GM18498 (cell line): ENCODE measurements around the gene ORC4.
A peak's percentile ranks its signal among the peaks of the same experiment; 100 is the strongest.

Source experiments
- ATAC-seq: cut with Tn5 transposase; IDR thresholded peaks from one replicate; pipeline ENCODE4 v1.9.1; 2021; ENCODE audit warnings: mild to moderate bottlenecking, moderate library complexity; ENCODE audit not compliant: unreplicated experiment

The ORC4 gene

DNA sequence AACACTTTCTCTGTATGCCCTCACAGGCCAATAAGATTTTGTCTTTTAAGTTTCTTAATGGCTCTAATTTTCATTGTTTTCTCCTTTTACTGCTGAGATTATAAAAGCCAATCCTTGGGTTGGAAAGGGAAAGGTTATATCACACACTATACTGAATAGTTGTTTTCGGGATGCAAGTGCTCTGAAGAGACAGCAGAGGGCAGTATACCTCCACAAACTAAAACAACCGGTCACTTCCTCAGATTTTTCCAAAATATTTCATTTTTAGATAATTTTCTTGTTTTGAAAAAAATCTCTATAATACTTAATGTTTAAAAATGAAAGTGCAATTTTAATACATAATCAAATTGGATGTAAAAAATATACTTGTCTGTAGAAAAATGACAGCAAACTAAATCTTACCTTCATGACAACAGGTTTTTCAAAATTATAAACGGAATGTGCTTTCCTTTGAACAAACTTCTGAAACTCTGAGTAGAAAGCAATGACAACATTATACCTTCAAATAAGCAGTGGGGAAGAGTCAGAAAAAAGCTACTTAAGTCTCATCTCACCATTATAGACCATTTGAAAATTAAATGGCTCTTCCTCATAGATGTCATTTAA is 82.7 kb downstream of the ORC4 start:
- peak; percentile 74 for ATAC-seq

DNA sequence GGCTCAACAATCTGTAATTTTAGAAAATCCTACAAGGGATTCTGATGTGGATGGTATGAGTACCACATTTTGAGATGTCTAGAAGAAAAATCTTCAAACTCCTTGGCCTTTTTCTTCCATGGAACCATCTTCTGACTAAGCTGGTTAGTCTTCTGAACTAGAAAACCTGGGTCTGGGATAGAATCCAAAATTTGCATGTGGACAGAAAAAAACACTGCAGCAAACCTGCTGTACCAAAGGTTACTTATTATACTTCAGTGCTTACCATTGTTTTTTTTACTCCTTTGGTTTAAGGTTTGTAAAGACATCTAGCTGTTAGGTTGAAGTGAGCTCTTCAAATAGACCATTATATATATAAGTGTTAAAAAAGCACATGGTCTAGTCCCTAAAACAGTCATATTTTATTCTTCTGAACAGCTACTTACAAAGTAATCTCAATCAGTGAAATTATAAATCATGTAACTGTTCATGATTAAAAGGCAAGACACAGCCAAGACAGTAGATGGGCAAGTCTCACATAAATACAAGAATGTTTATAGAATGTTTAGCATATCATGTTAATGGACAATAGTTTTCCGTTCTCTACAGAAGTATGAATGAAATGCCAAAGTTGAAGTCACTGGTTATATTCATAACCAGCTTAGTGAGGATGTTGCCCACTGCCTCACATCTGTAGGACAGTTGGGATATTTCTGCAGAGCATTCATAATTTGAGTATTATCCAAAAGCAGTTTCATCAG is 85.5 kb downstream of the ORC4 start:
- no peak for ATAC-seq

DNA sequence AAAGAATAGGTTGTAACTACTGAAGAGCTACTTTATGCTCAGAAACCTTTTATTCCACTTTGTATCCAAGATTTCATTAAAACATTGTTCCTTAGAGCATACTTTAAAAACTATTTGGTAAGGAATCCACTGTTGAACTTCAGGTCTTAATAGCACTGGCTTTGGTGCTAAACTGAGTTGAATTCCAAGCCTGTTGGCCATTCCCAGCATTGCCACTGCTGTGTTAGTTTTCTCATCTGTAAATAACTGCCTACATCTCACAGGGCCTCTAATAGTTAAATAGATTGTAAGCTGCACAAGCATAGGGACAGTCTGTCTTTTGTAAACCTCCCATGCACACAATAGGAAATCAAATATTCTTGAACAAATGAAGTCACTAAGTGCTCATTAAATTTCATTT is 86.6 kb downstream of the ORC4 start:
- ATAC-seq: no peak

DNA sequence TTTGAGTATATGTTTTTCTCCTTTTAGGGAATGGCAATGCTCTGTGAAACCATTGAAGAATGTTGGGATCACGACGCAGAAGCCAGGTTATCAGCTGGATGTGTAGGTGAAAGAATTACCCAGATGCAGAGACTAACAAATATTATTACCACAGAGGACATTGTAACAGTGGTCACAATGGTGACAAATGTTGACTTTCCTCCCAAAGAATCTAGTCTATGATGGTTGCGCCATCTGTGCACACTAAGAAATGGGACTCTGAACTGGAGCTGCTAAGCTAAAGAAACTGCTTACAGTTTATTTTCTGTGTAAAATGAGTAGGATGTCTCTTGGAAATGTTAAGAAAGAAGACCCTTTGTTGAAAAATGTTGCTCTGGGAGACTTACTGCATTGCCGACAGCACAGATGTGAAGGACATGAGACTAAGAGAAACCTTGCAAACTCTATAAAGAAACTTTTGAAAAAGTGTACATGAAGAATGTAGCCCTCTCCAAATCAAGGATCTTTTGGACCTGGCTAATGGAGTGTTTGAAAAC is 93.4 kb downstream of the ORC4 start:
- ATAC-seq: no peak

DNA sequence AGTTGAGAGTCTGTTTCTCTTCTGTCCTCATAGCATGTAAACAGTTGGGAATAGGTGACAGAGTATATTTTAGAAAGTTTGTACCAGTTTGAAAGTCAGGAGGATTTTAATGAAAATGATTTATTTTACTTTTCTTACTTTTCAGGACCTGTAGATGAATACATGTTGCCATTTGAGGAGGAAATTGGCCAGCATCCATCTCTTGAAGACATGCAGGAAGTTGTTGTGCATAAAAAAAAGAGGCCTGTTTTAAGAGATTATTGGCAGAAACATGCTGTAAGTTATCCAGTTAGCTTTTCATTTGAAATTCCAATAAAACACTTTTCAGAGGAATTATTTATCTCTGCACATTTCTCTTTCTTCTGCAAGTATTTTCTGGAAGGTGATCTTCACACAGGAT is 94.7 kb downstream of the ORC4 start:
- ATAC-seq: no peak

DNA sequence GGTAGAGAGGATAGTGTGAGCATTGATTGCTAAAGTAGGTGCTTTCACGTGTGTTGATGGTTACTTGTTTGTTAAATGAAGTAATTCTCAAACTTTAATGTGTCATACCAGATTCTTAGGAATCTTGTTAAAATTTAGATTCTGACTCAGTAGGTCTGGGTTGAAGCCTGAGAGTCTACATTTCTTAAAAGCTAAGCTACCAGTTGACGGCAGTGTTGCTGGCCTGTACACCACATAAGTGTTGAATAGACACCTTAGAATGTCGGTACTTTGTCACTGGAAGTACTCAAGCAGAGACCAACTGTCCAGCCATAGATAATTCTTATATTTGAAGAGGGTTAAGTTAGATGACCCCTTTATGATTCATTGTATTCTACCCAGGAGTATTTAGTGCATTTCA is 95.9 kb downstream of the ORC4 start:
- no peak for ATAC-seq

DNA sequence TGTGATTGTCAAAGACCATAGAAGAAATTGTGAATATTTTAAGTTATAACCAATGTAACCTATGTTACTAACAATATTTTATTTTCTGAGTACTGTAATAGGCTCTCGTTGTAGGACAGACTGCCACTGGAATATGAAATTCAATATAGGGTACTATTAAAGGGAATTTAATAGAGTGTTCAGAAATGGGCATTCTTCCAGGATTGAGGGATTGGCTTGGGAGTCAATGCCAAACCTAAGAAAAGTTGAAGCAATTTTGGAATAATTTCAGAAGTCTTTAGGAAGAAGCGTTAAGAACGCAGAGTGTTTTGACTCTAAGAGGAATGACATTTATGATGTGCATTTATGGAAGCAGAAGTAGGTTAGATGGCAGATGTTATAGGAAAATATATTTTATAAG is 96.7 kb downstream of the ORC4 start:
- ATAC-seq: no peak

DNA sequence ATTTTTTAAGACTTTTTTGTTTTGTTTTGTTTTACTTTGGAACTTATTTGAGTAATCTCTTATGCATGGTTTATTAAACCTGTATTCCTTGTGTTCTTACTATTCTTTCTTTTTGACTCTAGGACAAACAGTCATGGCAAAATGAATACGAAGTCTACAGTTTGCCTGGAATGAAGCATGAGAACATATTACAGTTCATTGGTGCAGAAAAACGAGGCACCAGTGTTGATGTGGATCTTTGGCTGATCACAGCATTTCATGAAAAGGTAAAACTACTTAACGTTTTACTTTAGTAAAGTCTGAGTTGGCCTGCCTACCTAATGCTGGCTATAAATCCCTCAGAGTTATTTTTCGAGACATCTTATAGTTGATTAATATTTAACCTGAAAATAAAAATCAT is 103.4 kb downstream of the ORC4 start:
- no peak for ATAC-seq

DNA sequence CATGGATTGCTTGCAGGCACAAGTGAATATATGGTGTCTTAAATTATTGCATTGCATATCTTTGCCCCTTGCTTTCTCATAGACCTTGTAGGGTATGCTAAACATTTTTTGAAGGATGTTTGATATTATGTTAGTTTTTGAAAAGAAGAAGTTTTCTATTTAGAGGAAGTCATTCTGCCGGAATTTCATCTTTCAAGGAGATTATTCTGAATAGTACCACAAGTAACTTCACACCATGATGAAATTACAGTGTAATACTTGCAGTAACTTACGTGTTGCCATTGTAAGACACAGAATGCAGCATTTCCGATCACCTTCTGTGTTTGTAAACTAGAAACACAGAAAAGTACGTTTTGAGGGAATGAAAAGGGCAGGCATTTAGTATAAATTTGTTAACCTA is 103.8 kb downstream of the ORC4 start:
- ATAC-seq: no peak

DNA sequence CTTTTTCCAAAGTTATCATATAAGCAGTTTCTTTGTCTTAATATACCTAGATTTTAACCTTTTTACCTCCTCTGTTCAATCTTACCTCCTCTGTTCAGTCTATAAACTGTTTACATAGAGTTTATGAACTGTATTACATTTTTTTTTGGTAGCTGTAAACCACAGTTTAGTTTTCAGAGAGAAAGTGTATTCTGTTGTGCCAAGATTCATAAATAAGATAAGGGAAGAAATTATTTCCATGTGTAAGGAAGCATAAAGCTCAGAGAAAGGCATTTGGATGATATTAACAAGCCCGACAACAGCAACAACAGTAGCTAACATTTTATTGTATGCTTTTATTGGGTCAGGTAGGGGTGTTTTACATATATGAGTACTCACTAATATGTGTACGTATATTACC is 104.5 kb downstream of the ORC4 start:
- ATAC-seq: no peak

DNA sequence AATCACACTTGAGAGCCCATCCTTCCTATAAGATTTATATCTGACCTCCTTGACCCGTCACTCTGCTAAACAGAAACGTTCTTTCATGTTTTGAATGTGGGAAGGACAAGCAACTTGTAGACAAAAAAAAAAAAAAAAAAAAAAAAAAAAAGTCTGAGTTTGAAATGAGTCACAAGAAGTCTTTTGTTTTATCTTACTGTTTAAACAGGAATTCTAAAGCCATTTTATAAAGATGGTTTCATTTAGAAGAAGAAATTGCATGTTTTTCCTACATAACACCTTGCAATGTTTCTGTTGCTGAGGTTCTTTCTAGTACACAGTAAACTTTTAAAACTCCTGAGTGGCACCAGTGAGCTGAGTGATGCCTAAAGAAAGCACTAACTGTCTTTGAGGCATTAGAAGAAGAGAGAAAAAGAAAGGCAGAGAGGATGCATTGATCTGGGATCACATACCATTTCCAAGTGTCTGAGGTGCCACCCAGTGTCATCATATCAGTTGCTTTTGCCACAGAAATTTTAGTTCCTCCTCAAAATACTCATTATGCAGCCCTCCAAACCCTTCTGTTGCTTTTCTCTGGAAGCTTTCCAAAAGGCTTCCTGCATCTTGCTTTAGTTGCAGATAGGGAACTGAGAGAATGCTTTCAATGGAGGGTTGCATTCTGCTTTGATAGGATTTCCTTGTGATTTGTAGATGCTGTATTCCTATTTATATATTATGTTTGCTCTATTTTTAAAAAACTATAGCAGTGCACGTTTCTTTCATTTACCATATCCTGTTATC is 106.6 kb downstream of the ORC4 start:
- ATAC-seq: no peak

DNA sequence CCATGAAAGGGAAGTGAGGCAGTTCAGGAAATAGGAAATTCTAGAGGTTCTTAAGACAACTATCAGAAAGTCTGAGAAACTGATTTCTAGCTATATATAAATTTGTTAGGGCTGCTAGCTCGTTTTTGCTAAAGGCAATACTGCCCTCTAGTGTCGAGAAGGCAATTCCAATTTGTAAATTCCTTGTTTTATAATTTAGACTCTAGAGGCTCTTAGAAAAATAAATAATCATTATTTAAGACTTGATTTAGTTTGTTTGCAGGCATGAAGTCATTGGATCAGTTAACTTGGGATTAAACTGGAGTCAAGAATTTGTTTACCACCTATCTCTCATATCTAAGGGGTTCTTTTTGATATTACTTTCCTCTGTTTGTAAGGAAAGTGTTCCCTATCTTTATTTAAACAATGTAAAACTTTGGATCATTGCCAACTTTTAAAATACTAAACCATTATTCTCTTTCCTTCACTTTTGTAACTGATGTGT is 109.5 kb downstream of the ORC4 start:
- no peak for ATAC-seq

DNA sequence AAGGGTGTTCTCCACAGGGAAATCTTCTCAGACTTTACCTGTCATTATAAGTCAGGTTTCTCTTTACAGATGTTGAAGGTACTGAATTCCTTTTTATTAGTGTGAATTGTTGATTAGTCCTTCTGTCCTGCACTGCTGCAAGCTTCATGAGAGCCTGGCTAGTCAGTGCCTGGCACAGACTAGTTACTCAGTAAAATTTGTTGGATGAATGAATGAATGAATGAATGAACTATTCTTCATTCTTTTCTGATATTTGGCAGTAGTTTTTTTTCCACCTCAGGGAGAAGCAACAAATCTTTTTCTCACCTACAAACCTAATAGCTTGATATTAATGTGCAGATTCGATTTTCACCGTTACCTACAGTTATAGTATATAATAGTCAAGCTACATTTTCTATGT is 111.4 kb downstream of the ORC4 start:
- no peak for ATAC-seq

DNA sequence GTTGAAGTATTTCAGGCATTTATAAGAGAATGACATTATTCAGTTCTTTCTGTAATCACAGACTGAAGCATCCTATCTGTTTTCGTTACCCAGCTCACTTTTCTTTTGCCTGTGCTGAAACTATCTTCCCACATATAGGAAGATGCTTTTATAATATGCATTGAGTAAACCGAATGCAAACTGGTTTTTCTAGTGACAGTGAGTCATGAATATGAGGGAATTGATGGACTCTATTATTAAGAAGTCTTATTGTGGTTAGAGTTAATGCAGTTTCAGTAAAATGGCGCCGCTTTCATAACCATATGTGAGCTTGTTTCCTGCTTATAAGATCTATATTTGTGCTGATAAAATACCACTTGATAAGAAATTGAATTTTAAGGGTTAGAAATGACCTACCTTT is 116.5 kb downstream of the ORC4 start:
- ATAC-seq: no peak

DNA sequence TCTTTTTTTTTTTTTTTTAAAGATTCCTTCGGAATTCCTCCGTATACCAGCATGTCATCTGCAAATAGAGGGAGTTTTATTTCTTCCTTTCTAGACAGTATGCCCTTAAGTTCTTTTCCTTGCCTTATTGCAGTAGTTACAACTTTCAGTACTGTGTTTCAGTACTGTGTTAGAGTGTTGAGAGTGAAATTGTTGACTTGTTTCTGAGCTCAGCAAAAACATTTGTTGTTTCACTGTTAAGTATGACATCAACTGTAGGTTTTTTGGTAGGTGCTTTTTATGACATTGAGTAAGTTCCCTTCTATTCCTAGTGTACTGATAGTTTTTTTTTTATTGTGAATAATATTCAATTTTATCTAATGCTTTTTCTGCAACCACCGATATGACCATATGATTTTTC is 131.9 kb downstream of the ORC4 start:
- peak; percentile 91 for ATAC-seq

DNA sequence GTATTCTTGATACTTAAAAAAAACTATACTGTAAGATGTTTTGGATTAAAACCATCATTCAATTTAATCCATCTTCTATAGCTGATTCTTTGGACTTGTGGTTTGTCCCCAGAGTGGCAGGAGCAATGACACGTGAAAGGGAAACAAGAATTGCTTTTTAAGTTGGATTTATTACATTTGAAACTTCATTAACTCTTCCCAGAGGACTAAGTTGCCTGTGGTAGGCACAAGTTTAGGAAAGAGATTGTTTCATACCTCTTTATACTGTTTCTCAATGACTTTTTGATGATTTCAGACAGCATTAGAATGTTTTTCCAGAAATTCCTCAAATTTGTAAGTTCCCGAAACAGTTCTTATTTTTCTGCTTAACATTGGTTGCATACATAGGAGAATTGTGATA is 134.4 kb downstream of the ORC4 start:
- ATAC-seq: no peak

DNA sequence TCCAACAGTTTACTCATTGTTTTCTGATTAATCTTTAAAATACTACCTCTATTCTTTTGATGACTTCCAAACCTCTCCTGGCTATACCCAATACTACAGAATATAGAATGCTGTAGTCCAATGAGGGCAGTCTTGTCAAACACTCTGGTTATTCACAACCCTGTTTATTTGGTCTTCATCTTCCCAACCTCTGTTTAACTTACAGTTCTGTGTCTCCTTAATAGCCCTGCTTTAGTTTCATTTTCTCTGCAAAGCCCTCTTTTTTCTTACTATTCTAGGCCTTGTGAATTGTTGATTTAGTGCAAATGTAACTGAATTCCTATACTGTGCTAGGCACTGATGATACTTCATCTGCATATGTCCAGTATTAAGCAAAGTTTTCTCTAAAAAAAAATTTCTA is 135.7 kb downstream of the ORC4 start:
- ATAC-seq: no peak

DNA sequence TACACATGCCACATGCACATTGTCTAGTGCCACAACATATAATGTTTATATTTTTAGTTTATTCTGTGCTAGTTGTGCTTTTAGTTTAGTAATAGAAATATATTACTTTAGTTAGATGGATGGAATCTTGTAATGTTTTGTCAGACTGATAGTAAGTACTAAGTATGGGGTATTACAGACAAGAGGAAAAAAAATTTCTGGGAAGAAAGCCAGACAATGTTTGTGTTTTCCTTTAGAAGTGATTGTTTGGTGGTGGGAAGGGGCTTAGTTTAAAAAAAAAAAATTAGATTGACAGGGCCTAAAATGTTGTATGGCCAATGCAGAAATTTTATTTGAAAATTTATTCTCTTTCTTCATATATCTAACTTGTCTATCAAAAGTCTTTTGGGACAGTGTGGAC is 137.9 kb downstream of the ORC4 start:
- ATAC-seq: no peak
